Large intestine (tissue), 3 donors: ENCODE data around the gene VIL1. TPM values are rescaled to one million over a fixed set of nuclear protein-coding genes. Genes with fewer than 3 reads are reported as not detected.

ENCODE experiments used
- DNase-seq, 2 donors: peaks; one replicate each; pipeline versions ENCODE4 v3.0.0 to v3.0.0-alpha.2; 2013
- H3K27ac ChIP-seq: one replicate; pipeline ENCODE4 v1.5.1; 2013; ENCODE audit warnings: low read length
- H3K27me3 ChIP-seq: 2 replicates; pipeline ENCODE4 v1.6.1; 2013; ENCODE audit warnings: low read length; ENCODE audit not compliant: control insufficient read depth, insufficient read depth
- H3K36me3 ChIP-seq: 2 replicates; pipeline ENCODE4 v1.6.1; 2013; ENCODE audit warnings: low read length; ENCODE audit not compliant: control insufficient read depth, insufficient read depth
- H3K4me1 ChIP-seq: one replicate; pipeline ENCODE4 v1.6.1; 2013; ENCODE audit warnings: low read length; ENCODE audit not compliant: control insufficient read depth, insufficient read depth
- H3K4me3 ChIP-seq: one replicate; pipeline ENCODE4 v1.5.1; 2013; ENCODE audit warnings: low read length
- H3K9me3 ChIP-seq: one replicate; pipeline ENCODE4 v1.6.1; 2013; ENCODE audit warnings: mild to moderate bottlenecking, low read depth, low read length, moderate library complexity; ENCODE audit not compliant: control insufficient read depth
- WGBS: methylation state at CpG from one replicate; pipeline ENCODE4 v1.1.5; 2013; ENCODE audit warnings: low lambda C conversion rate; ENCODE audit not compliant: insufficient coverage; 5-methylcytosine and 5-hydroxymethylcytosine counted together
- polyA plus RNA-seq: library from polyadenylated mRNA; unstranded; fragments of 120-200 nt; gene quantifications from one replicate; pipeline ENCODE4 v1.2.1, GENCODE V29; 2013

VIL1 gene
- polyA plus RNA-seq, 1 donor, result 498 TPM

DNA sequence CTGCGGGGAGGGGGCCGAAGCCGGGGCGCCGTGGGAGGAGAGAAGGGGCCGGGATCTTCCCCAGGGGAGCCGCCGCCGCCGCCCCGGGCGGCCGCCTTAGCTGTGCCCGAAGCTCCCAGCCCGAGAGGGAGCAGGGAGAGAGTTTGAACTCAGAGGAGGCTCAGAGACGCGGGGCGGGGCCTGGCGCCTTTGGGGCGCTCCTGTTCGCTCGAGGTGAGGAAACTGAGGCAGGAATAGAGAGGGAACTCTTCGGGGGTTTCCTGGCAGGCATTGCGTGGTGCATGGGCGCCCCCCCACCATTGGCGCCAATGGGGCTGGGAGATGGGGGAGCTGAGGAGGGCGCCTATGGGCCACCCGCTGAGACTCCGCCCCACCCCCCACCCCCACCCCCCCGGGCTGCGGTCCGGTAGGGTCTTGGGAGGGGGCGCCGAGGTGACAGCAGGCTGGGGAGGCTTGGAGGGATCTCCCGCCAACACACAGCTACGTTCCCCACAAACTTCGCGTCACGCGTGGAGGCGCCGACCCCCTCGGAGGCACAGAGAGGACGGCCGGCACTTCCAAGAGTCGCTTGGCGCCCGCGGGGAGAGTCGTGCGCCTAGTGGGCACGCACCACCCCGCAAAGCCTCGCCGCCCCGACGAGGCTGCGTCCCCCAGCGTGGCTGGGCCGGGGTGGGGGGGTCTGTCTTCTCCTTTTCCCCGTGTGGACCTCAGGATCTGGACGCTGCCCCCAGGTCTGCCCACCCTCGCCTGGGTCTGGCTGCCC is 18.6 kb upstream of the VIL1 start:
- Histone ChIP-seq H3K4me1 (peaks cover 63% of the 10 kb centered on the region), H3K4me3 (peak overlapping the region; percentile 96), H3K27me3 (no peaks in the 10 kb centered on the region), H3K27ac (peak overlapping the region; percentile 97), H3K9me3 (peaks cover 2% of the 10 kb centered on the region), H3K36me3 (peaks cover 43% of the 10 kb centered on the region)
- WGBS, result no CpG with 5 or more reads among the region's 63 CpGs
- no peak for DNase-seq

DNA sequence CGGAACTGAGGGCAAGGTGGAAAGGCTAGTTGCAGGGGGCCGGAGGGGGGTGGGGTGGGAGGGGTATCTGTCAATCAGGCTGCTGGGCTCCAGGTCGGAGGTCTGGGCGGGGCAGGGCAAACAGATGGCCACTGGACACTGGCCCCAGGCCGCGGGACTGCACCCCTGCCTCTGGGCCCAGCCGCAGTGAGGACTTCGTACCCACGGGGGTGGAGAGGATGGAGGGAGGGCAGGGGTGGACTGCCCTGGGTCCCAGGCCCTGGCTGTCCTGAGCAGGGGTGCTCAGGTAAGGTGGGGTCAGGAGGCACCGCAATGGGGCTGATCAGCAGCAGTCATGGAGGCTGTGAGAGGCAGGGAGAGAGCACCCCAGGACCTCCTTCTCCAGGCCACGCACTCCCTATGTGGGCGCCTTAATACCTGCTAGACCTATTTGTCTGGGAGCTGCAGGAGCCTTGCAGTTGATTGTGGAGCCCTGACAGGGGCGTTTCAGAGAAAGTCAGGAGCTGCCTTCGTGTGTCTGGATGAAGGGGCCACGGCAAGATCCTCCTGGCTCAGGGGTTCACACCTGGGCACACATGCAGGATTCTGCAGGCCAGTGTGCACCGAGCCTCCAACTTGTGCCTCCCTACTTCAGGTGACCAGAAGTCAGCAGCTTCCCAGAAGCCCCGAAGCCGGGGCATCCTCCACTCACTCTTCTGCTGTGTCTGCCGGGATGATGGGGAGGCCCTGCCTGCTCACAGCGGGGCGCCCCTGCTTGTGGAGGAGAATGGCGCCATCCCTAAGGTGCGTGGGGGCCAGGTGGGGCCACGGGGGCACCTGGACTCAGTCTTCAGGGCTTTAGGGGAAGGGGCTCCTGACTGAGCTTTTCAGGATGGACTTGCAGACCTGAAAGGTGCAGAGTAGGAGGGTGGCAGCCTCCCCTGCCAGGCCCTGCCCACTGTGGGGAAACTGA is 17.7 kb upstream of the VIL1 start:
- WGBS, result no CpG with 5 or more reads among the region's 24 CpGs
- DNase-seq, result peak; percentile 74 to 78
- Histone ChIP-seq H3K27me3 (no peaks in the 10 kb centered on the region), H3K36me3 (peaks cover 47% of the 10 kb centered on the region), H3K4me1 (peaks cover 66% of the 10 kb centered on the region), H3K27ac (peak overlapping the region; percentile 97), H3K4me3 (peak overlapping the region; percentile 96), H3K9me3 (peaks cover 2% of the 10 kb centered on the region)

DNA sequence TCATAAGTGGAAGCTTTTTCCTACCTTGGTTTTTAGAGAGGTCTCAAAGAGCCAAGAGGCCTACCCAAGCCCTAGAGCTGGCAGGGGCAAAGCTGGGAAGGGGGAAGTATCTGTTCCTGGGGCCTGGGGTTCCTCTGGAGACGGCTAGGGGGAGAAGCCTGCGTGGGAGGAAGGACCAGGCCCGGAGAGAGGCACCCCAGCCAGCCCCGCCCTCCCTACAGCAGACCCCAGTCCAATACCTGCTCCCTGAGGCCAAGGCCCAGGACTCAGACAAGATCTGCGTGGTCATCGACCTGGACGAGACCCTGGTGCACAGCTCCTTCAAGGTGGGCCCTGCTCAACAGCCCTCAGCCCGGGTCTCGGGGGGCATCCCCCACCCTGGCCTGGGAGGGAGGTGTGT is 17.0 kb upstream of the VIL1 start:
- no peak for DNase-seq
- Histone ChIP-seq H3K4me1 (peaks cover 63% of the 10 kb centered on the region), H3K27me3 (no peaks in the 10 kb centered on the region), H3K36me3 (peaks cover 47% of the 10 kb centered on the region), H3K4me3 (peak overlapping the region; percentile 96), H3K27ac (peak overlapping the region; percentile 97), H3K9me3 (peaks cover 2% of the 10 kb centered on the region)
- no CpG with 5 or more reads among the region's 9 CpGs for WGBS

DNA sequence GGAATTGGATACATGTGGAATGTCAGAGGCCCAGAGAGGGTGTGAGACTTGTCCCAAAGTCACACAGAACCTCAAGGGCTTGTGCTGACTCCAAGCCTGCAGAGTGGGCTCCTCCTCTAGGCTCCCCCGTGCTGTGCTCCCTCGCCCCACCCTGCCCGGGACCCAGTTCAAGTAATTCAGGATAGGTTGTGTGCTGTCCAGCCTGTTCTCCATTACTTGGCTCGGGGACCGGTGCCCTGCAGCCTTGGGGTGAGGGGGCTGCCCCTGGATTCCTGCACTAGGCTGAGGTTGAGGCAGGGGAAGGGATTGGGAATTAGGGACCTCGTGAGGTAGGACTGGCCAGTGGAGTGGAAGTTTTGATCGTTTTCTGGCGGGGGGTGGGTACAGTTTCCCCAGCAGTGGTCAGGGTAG is 16.4 kb upstream of the VIL1 start:
- H3K4me1 ChIP-seq, result peaks cover 63% of the 10 kb centered on the region
- H3K27ac ChIP-seq, result no peak overlapping the region
- DNase-seq, result no peak
- no CpG with 5 or more reads among the region's 8 CpGs for WGBS
- peak overlapping the region; percentile 96 for H3K4me3 ChIP-seq
- no peaks in the 10 kb centered on the region for H3K27me3 ChIP-seq
- peaks cover 47% of the 10 kb centered on the region for H3K36me3 ChIP-seq
- H3K9me3 ChIP-seq, result peaks cover 2% of the 10 kb centered on the region

DNA sequence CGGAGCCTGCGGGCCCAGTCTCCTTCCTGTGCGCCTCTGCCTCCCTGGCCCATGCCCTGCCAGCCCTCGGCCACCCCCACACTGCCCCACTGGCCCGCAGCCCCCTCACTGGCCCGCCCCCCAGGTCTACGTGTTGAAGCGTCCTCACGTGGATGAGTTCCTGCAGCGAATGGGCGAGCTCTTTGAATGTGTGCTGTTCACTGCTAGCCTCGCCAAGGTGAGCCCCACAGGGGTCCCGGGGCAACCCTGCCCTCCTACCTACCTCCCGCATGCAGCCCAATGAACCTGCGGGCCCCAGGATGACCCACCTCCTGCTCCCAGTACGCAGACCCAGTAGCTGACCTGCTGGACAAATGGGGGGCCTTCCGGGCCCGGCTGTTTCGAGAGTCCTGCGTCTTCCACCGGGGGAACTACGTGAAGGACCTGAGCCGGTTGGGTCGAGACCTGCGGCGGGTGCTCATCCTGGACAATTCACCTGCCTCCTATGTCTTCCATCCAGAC is 16.0 kb upstream of the VIL1 start:
- Histone ChIP-seq H3K9me3 (peaks cover 2% of the 10 kb centered on the region), H3K27me3 (no peaks in the 10 kb centered on the region), H3K4me3 (no peak overlapping the region), H3K4me1 (peaks cover 64% of the 10 kb centered on the region), H3K36me3 (peaks cover 47% of the 10 kb centered on the region), H3K27ac (no peak overlapping the region)
- DNase-seq, result no peak
- no CpG with 5 or more reads among the region's 26 CpGs for WGBS

DNA sequence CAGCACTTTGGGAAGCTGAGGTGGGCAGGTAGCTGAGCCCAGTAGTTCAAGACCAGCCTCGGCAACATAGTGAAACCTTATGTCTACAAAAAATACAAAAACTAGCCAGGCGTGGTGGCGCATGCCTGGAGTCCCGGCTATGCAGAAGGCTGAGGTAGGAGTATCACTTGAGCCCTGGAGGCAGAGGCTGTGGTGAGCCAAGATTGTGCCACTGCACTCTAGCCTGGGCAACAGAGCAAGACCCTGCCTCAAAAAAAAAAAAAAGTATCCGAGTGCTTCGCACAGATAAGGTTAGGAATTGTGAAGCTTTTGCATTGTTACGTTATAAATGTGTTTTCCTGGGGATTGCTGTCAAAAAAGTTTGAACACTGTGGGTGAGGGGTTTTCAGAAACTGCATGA is 15.1 kb upstream of the VIL1 start:
- H3K36me3 ChIP-seq, result peaks cover 47% of the 10 kb centered on the region
- no peaks in the 10 kb centered on the region for H3K27me3 ChIP-seq
- H3K4me1 ChIP-seq, result peaks cover 59% of the 10 kb centered on the region
- peak overlapping the region; percentile 83 for H3K27ac ChIP-seq
- peaks cover 2% of the 10 kb centered on the region for H3K9me3 ChIP-seq
- 80% methylated on average over 1 of the region's 7 CpGs for WGBS
- no peak overlapping the region for H3K4me3 ChIP-seq
- DNase-seq, result no peak

DNA sequence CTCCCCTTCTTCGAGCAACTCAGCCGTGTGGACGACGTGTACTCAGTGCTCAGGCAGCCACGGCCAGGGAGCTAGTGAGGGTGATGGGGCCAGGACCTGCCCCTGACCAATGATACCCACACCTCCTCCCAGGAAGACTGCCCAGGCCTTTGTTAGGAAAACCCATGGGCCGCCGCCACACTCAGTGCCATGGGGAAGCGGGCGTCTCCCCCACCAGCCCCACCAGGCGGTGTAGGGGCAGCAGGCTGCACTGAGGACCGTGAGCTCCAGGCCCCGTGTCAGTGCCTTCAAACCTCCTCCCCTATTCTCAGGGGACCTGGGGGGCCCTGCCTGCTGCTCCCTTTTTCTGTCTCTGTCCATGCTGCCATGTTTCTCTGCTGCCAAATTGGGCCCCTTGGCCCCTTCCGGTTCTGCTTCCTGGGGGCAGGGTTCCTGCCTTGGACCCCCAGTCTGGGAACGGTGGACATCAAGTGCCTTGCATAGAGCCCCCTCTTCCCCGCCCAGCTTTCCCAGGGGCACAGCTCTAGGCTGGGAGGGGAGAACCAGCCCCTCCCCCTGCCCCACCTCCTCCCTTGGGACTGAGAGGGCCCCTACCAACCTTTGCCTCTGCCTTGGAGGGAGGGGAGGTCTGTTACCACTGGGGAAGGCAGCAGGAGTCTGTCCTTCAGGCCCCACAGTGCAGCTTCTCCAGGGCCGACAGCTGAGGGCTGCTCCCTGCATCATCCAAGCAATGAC is 14.4 kb upstream of the VIL1 start:
- Histone ChIP-seq H3K4me3 (peak overlapping the region; percentile 19), H3K36me3 (peaks cover 47% of the 10 kb centered on the region), H3K27me3 (no peaks in the 10 kb centered on the region), H3K4me1 (peaks cover 57% of the 10 kb centered on the region), H3K27ac (peak overlapping the region; percentile 83), H3K9me3 (peaks cover 2% of the 10 kb centered on the region)
- peak; percentile 80 to 85 for DNase-seq
- WGBS, result no CpG with 5 or more reads among the region's 16 CpGs

DNA sequence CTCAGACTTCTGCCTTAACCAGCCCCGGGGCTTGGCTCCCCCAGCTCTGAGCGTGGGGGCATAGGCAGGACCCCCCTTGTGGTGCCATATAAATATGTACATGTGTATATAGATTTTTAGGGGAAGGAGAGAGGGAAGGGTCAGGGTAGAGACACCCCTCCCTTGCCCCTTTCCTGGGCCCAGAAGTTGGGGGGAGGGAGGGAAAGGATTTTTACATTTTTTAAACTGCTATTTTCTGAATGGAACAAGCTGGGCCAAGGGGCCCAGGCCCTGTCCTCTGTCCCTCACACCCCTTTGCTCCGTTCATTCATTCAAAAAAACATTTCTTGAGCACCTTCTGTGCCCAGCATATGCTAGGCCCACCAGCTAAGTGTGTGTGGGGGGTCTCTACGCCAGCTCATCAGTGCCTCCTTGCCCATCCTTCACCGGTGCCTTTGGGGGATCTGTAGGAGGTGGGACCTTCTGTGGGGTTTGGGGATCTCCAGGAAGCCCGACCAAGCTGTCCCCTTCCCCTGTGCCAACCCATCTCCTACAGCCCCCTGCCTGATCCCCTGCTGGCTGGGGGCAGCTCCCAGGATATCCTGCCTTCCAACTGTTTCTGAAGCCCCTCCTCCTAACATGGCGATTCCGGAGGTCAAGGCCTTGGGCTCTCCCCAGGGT is 13.7 kb upstream of the VIL1 start:
- H3K27me3 ChIP-seq, result no peaks in the 10 kb centered on the region
- no peak overlapping the region for H3K4me3 ChIP-seq
- no CpG with 5 or more reads among the region's 8 CpGs for WGBS
- H3K36me3 ChIP-seq, result peaks cover 47% of the 10 kb centered on the region
- no peaks in the 10 kb centered on the region for H3K9me3 ChIP-seq
- DNase-seq, result no peak
- peaks cover 57% of the 10 kb centered on the region for H3K4me1 ChIP-seq
- H3K27ac ChIP-seq, result peak overlapping the region; percentile 83

DNA sequence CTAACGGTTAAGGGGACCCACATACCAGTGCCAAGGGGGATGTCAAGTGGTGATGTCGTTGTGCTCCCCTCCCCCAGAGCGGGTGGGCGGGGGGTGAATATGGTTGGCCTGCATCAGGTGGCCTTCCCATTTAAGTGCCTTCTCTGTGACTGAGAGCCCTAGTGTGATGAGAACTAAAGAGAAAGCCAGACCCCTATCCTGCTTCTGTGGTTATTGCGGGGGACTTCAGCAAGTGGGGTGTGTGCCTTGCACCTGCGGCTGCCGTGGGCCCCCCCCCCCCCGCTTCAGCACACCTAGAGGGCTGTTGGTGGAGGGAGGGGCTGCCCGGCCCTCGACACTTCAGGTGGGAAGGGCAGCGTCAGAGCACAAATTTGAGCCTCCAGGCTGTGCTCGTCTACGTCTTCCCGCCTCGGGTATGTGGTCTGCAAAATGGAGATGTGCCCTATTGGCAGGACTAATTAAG is 13.1 kb upstream of the VIL1 start:
- Histone ChIP-seq H3K27ac (peak overlapping the region; percentile 83), H3K27me3 (no peaks in the 10 kb centered on the region), H3K9me3 (no peaks in the 10 kb centered on the region), H3K36me3 (peaks cover 47% of the 10 kb centered on the region), H3K4me3 (peak overlapping the region; percentile 32), H3K4me1 (peaks cover 57% of the 10 kb centered on the region)
- no CpG with 5 or more reads among the region's 15 CpGs for WGBS
- peak in 1 of 2 donors; percentile 62 for DNase-seq
